H9 (cell line): Measurements from ENCODE around the gene YPEL3. TPM values are rescaled to one million over a fixed set of nuclear protein-coding genes. Genes with fewer than 3 reads are reported as not detected.

ENCODE experiments used
- DNase-seq: peaks from one replicate; pipeline ENCODE4 v3.0.0-alpha.2; 2017
- H2AFZ ChIP-seq: one replicate; pipeline ENCODE4 v1.6.1; 2013; ENCODE audit warnings: mild to moderate bottlenecking, low read length, control low read depth, moderate library complexity
- H2AK5ac ChIP-seq: 2 replicates; pipeline ENCODE4 v1.6.1; 2013; ENCODE audit warnings: low read length, control low read depth, mixed read lengths; ENCODE audit not compliant: insufficient read length
- H2BK120ac ChIP-seq: one replicate; pipeline ENCODE4 v1.6.1; 2013; ENCODE audit warnings: low read depth, mild to moderate bottlenecking, low read length, control low read depth, inconsistent platforms; ENCODE audit not compliant: poor library complexity, severe bottlenecking
- H2BK12ac ChIP-seq: 2 replicates; pipeline ENCODE4 v1.6.1; 2013; ENCODE audit warnings: low read length, control low read depth, mixed read lengths, low read depth; ENCODE audit not compliant: insufficient read length
- H2BK15ac ChIP-seq: 2 replicates; pipeline ENCODE4 v1.6.1; 2013; ENCODE audit warnings: low read depth, low read length, control low read depth
- H2BK20ac ChIP-seq: one replicate; pipeline ENCODE4 v1.6.1; 2013; ENCODE audit warnings: low read depth, mild to moderate bottlenecking, low read length, control low read depth, inconsistent platforms; ENCODE audit not compliant: poor library complexity, severe bottlenecking
- H2BK5ac ChIP-seq: 2 replicates; pipeline ENCODE4 v1.6.1; 2013; ENCODE audit warnings: low read length, control low read depth, mixed read lengths; ENCODE audit not compliant: insufficient read length
- H3K14ac ChIP-seq: 2 replicates; pipeline ENCODE4 v1.6.1; 2013; ENCODE audit warnings: low read length, control low read depth; ENCODE audit not compliant: insufficient read depth
- H3K18ac ChIP-seq: 2 replicates; pipeline ENCODE4 v1.6.1; 2013; ENCODE audit warnings: low read depth, mild to moderate bottlenecking, mixed read lengths, low read length, control low read depth; ENCODE audit not compliant: insufficient read length
- H3K23ac ChIP-seq: 2 replicates; pipeline ENCODE4 v1.6.1; 2013; ENCODE audit warnings: low read length, control low read depth, mixed read lengths, low read depth; ENCODE audit not compliant: insufficient read length
- H3K23me2 ChIP-seq: 2 replicates; pipeline ENCODE4 v1.6.1; 2013; ENCODE audit warnings: low read depth, mild to moderate bottlenecking, mixed read lengths, low read length, control low read depth; ENCODE audit not compliant: insufficient read length, poor library complexity, severe bottlenecking
- H3K27ac ChIP-seq: 2 replicates; pipeline ENCODE4 v1.5.1; 2013; ENCODE audit warnings: low read length, control low read depth, mixed read lengths, low read depth; ENCODE audit not compliant: insufficient read length
- H3K27me3 ChIP-seq: 2 replicates; pipeline ENCODE4 v1.6.1; 2013; ENCODE audit warnings: low read length, control low read depth, inconsistent platforms; ENCODE audit not compliant: insufficient read depth
- H3K4ac ChIP-seq: 2 replicates; pipeline ENCODE4 v1.6.1; 2013; ENCODE audit warnings: low read depth, mild to moderate bottlenecking, control low read depth, inconsistent platforms, low read length, moderate library complexity
- H3K4me1 ChIP-seq: 2 replicates; pipeline ENCODE4 v1.6.1; 2013; ENCODE audit warnings: low read length, control low read depth, inconsistent platforms; ENCODE audit not compliant: insufficient read depth
- H3K4me2 ChIP-seq: 2 replicates; pipeline ENCODE4 v1.6.1; 2013; ENCODE audit warnings: low read length, control low read depth, mixed read lengths; ENCODE audit not compliant: insufficient read length, insufficient read depth
- H3K56ac ChIP-seq: 2 replicates; pipeline ENCODE4 v1.6.1; 2013; ENCODE audit warnings: low read depth, mild to moderate bottlenecking, mixed read lengths, low read length, control low read depth; ENCODE audit not compliant: insufficient read length
- H3K79me1 ChIP-seq: 2 replicates; pipeline ENCODE4 v1.6.1; 2013; ENCODE audit warnings: low read depth, mild to moderate bottlenecking, moderate library complexity, low read length, control low read depth, inconsistent platforms; ENCODE audit not compliant: insufficient read depth, poor library complexity, severe bottlenecking
- H3K79me2 ChIP-seq: 2 replicates; pipeline ENCODE4 v1.6.1; 2013; ENCODE audit warnings: low read length, control low read depth, inconsistent platforms; ENCODE audit not compliant: insufficient read depth
- H3K9ac ChIP-seq: 2 replicates; pipeline ENCODE4 v1.6.1; 2013; ENCODE audit warnings: low read length, control low read depth, mixed read lengths; ENCODE audit not compliant: insufficient read length; ENCODE audit errors: extremely low read depth
- H3K9me3 ChIP-seq: one replicate; pipeline ENCODE4 v1.6.1; 2013; ENCODE audit warnings: low read depth, low read length, inconsistent platforms; ENCODE audit not compliant: control insufficient read depth
- H3T11ph ChIP-seq: one replicate; pipeline ENCODE4 v1.6.1; 2013; ENCODE audit warnings: mild to moderate bottlenecking, low read length, control low read depth, inconsistent platforms
- H4K20me1 ChIP-seq: one replicate; pipeline ENCODE4 v1.6.1; 2013; ENCODE audit not compliant: control insufficient read depth, insufficient read length, insufficient read depth
- H4K5ac ChIP-seq: 2 replicates; pipeline ENCODE4 v1.6.1; 2013; ENCODE audit warnings: low read depth, mild to moderate bottlenecking, mixed read lengths, low read length, control low read depth; ENCODE audit not compliant: insufficient read length
- H4K8ac ChIP-seq: replicated peaks from 2 replicates; pipeline ENCODE4 v1.6.1; 2013; ENCODE audit warnings: low read length, control low read depth, mixed read lengths, low read depth; ENCODE audit not compliant: insufficient read length
- H4K91ac ChIP-seq: 2 replicates; pipeline ENCODE4 v1.6.1; 2013; ENCODE audit warnings: low read depth, mild to moderate bottlenecking, moderate library complexity, mixed read lengths, low read length, control low read depth; ENCODE audit not compliant: insufficient read length
- H3K27ac Mint-ChIP-seq, 3 experiments: 2 replicates in 2 of 3; 3 replicates in 1 of 3; pipeline ENCODE4 v1.8.0; 2020 to 2021; ENCODE audit warnings: mixed read lengths in 3 of 3, mild to moderate bottlenecking in 1 of 3, moderate library complexity in 1 of 3
- H3K27me3 Mint-ChIP-seq: 2 replicates; pipeline ENCODE4 v1.8.0; 2021; ENCODE audit warnings: low read depth, mild to moderate bottlenecking, moderate library complexity, mixed read lengths
- H3K36me3 Mint-ChIP-seq, 3 experiments: 2 replicates in 2 of 3; 3 replicates in 1 of 3; pipeline ENCODE4 v1.8.0; 2020 to 2021; ENCODE audit warnings: low read depth in 3 of 3, mixed read lengths in 3 of 3; ENCODE audit not compliant: insufficient read depth in 1 of 3
- H3K4me1 Mint-ChIP-seq, 2 experiments: 2 replicates each; pipeline ENCODE4 v1.8.0; 2020; ENCODE audit warnings: mixed read lengths in 2 of 2
- H3K4me3 Mint-ChIP-seq, 2 experiments: 2 replicates in 1 of 2; 3 replicates in 1 of 2; pipeline ENCODE4 v1.8.0; 2020 to 2021; ENCODE audit warnings: mild to moderate bottlenecking in 2 of 2, mixed read lengths in 2 of 2, moderate library complexity in 1 of 2
- H3K9me3 Mint-ChIP-seq, 2 experiments: 2 replicates in 1 of 2; 3 replicates in 1 of 2; pipeline ENCODE4 v1.8.0; 2020; ENCODE audit warnings: mild to moderate bottlenecking in 2 of 2, mixed read lengths in 2 of 2, moderate library complexity in 1 of 2
- WGBS: extraction: QIAGEN DNeasy Blood & Tissue Kit; methylation state at CpG from one replicate; pipeline ENCODE4 v1.1.7; 2013; ENCODE audit warnings: missing lambda C conversion rate, low lambda C conversion rate, mixed read lengths; ENCODE audit not compliant: insufficient read length; ENCODE audit errors: extremely low coverage; 5-methylcytosine and 5-hydroxymethylcytosine counted together
- total RNA-seq: library from RNA; stranded (reverse); gene quantifications from 2 replicates; pipeline ENCODE4 v1.2.1, GENCODE V29; 2021
- TF ChIP-seq, protein P1 (sequence below): fragments of 200-600 bp; sonication (generic); conservative IDR thresholded peaks from 3 replicates; pipeline ENCODE4 v1.8.0; 2021; ENCODE audit warnings: antibody characterized with exemption, mild to moderate bottlenecking

Gene YPEL3
- total RNA-seq, 1 experiment from 2014 or later, result 27.5 TPM

DNA sequence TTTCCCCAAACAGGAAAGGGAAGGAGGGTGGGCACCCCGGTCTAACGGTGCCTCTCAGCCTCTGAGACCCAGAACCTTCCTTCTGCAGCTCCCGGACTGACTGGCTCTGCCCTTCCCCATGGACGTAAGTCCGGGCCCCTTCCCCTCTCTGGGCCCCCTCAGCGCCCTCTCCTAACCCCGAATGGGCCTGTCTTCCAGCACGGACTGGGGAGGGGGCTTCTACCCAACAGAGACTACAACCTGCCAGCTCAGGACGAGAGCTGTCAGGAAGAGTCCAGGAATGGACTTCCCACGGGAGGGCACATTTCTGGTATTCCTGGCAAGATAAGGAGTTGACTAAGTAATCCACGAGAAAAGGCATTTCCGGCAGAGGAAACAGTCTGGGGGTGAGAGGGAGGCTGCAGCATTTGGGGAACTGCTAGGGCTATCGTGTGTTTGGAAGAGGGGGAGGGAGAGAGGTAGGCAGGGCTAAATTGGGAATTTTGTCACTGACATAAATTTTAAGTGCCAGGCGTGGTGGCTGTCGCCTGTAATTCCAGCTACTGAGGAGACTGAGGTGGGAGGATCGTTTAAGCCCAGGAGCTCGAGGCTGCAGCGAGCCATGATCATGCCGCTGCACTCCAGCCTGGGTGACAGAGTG, 42.5 kb downstream of the YPEL3 start:
- peak overlapping the region; percentile 60 for H3K9ac ChIP-seq
- no peak overlapping the region for H3K18ac ChIP-seq
- H2BK120ac ChIP-seq, result no peak overlapping the region
- no peaks in the 10 kb centered on the region for H3K36me3 Mint-ChIP-seq
- peak overlapping the region; percentile 79 to 86 for H3K4me3 Mint-ChIP-seq
- no peaks in the 10 kb centered on the region for H4K20me1 ChIP-seq
- H4K91ac ChIP-seq, result no peak overlapping the region
- H3K27me3 ChIP-seq, result no peaks in the 10 kb centered on the region
- TF ChIP-seq, protein P1, sequence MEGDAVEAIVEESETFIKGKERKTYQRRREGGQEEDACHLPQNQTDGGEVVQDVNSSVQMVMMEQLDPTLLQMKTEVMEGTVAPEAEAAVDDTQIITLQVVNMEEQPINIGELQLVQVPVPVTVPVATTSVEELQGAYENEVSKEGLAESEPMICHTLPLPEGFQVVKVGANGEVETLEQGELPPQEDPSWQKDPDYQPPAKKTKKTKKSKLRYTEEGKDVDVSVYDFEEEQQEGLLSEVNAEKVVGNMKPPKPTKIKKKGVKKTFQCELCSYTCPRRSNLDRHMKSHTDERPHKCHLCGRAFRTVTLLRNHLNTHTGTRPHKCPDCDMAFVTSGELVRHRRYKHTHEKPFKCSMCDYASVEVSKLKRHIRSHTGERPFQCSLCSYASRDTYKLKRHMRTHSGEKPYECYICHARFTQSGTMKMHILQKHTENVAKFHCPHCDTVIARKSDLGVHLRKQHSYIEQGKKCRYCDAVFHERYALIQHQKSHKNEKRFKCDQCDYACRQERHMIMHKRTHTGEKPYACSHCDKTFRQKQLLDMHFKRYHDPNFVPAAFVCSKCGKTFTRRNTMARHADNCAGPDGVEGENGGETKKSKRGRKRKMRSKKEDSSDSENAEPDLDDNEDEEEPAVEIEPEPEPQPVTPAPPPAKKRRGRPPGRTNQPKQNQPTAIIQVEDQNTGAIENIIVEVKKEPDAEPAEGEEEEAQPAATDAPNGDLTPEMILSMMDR, result no peak
- peaks cover 9% of the 10 kb centered on the region for H3K23me2 ChIP-seq
- H3K79me1 ChIP-seq, result no peaks in the 10 kb centered on the region
- no peak overlapping the region for H4K8ac ChIP-seq
- no peak overlapping the region for H3K23ac ChIP-seq
- H2BK12ac ChIP-seq, result no peak overlapping the region
- DNase-seq, result no peak
- H2BK5ac ChIP-seq, result no peak overlapping the region
- H3K4ac ChIP-seq, result no peak overlapping the region
- H2BK20ac ChIP-seq, result no peak overlapping the region
- no peak overlapping the region for H3K27ac ChIP-seq
- WGBS, result no CpG with 5 or more reads among the region's 19 CpGs
- H3K14ac ChIP-seq, result no peak overlapping the region; the same call in 1 of the 2 replicates
- H2BK15ac ChIP-seq, result no peak overlapping the region
- H3K4me2 ChIP-seq, result peak overlapping the region; percentile 79
- no peak overlapping the region for H2AFZ ChIP-seq
- peaks cover 16% of the 10 kb centered on the region for H3K27me3 Mint-ChIP-seq
- no peak overlapping the region for H3K56ac ChIP-seq
- no peak overlapping the region for H2AK5ac ChIP-seq
- H3K79me2 ChIP-seq, result no peaks in the 10 kb centered on the region
- no peak overlapping the region for H4K5ac ChIP-seq
- no peak overlapping the region for H3K27ac Mint-ChIP-seq
- peaks cover 13 to 20% of the 10 kb centered on the region in 2 experiments for H3K4me1 Mint-ChIP-seq
- H3K9me3 ChIP-seq, result no peaks in the 10 kb centered on the region
- H3K4me1 ChIP-seq, result no peaks in the 10 kb centered on the region
- H3K9me3 Mint-ChIP-seq, result no peaks in the 10 kb centered on the region
- no peak overlapping the region for H3T11ph ChIP-seq
